GM19239 (cell line): ENCODE results near the gene RAE1.

ENCODE experiments used
- DNase-seq: peaks from one replicate; pipeline ENCODE4 v3.0.0; 2011; ENCODE audit warnings: low spot score; ENCODE audit not compliant: insufficient read length
- FAIRE-seq: peaks from 2 replicates; lab custom pipeline; 2011; peaks lifted over from hg19 to GRCh38; lab: Jason Lieb, UNC

Gene RAE1

GRCh38 chr20:57369596-57369995, 18.5 kb downstream of the RAE1 start:
- FAIRE-seq: no peak

GRCh38 chr20:57370316-57370715, 19.3 kb downstream of the RAE1 start:
- FAIRE-seq: no peak

More at GRCh38 chr20:57369596-57369995, 18.5 kb downstream of the RAE1 start:
- no peak for DNase-seq

GRCh38 chr20:57371363-57371762, 20.3 kb downstream of the RAE1 start:
- FAIRE-seq (no peak), DNase-seq (no peak)

More at GRCh38 chr20:57370316-57370715, 19.3 kb downstream of the RAE1 start:
- DNase-seq: no peak

- DNase-seq (no peak), FAIRE-seq (no peak)
Observed at GRCh38 chr20:57372157-57372556, 21.1 kb downstream of the RAE1 start.

- FAIRE-seq (no peak), DNase-seq (no peak)
Observed at GRCh38 chr20:57372581-57373350, 21.7 kb downstream of the RAE1 start.

GRCh38 chr20:57374343-57374930, 23.4 kb downstream of the RAE1 start:
- FAIRE-seq: no peak
- DNase-seq: no peak

- no peak for DNase-seq
- no peak for FAIRE-seq
Observed at GRCh38 chr20:57374931-57375651, 24.0 kb downstream of the RAE1 start.

GRCh38 chr20:57375652-57376230, 24.7 kb downstream of the RAE1 start:
- DNase-seq: no peak

GRCh38 chr20:57377350-57377749, 26.3 kb downstream of the RAE1 start:
- DNase-seq: no peak
- FAIRE-seq: no peak

More at GRCh38 chr20:57375652-57376230, 24.7 kb downstream of the RAE1 start:
- FAIRE-seq: no peak

- DNase-seq (no peak), FAIRE-seq (no peak)
Observed at GRCh38 chr20:57378107-57378506, 27.1 kb downstream of the RAE1 start.

- FAIRE-seq (no peak), DNase-seq (no peak)
Observed at GRCh38 chr20:57378646-57379262, 27.7 kb downstream of the RAE1 start.

GRCh38 chr20:57379263-57379647, 28.2 kb downstream of the RAE1 start:
- no peak for FAIRE-seq

GRCh38 chr20:57380081-57380750, 29.2 kb downstream of the RAE1 start:
- no peak for FAIRE-seq
- DNase-seq: no peak

More at GRCh38 chr20:57379263-57379647, 28.2 kb downstream of the RAE1 start:
- no peak for DNase-seq

GRCh38 chr20:57381596-57382503, 30.8 kb downstream of the RAE1 start:
- DNase-seq: peak; percentile 83
- FAIRE-seq: peak; percentile 96

GRCh38 chr20:57382516-57382915, 31.5 kb downstream of the RAE1 start:
- FAIRE-seq (peak; percentile 60), DNase-seq (no peak)

- FAIRE-seq (no peak), DNase-seq (no peak)
Observed at GRCh38 chr20:57383447-57384347, 32.6 kb downstream of the RAE1 start.

GRCh38 chr20:57384486-57384885, 33.4 kb downstream of the RAE1 start:
- no peak for FAIRE-seq
- DNase-seq: no peak
